Measurements from ENCODE around the gene OR12D2.
"Not testable (repeated sequence)": the region's sequence is repeated elsewhere in the genome, so short reads cannot be mapped to it uniquely, and the experiment has no call there.

The OR12D2 gene

GRCh38 chr6:29442719-29443118, 47.3 kb downstream of the OR12D2 start:
- H3K4me3 ChIP-seq (ENCODE audit: low read depth, low read length) = no peak overlapping the region

GRCh38 chr6:29444031-29444430, 48.6 kb downstream of the OR12D2 start:
- not testable (repeated sequence) for H2BK5ac ChIP-seq (ENCODE audit: low read depth, low read length, poor library complexity); H4K8ac ChIP-seq (ENCODE audit: low read depth, low read length); DNase-seq; H3K9me3 ChIP-seq (ENCODE audit: insufficient read depth, low read depth, low read length); H3K23ac ChIP-seq (ENCODE audit: low read length); H3K27ac ChIP-seq (ENCODE audit: low read depth, low read length); H3K18ac ChIP-seq (ENCODE audit: low read length); H3K4me3 ChIP-seq (ENCODE audit: low read depth, low read length); H3K14ac ChIP-seq (ENCODE audit: low read length); H3K9ac ChIP-seq (ENCODE audit: low read length); H2BK12ac ChIP-seq (ENCODE audit: low read length); H2BK120ac ChIP-seq (ENCODE audit: insufficient read depth, low read length, poor library complexity); H2AK5ac ChIP-seq (ENCODE audit: low read length); H3K4ac ChIP-seq (ENCODE audit: low read depth, low read length); H3K36me3 ChIP-seq (ENCODE audit: control insufficient read depth in 1 of 2, insufficient read depth in 2 of 2, low read length in 2 of 2); H3K4me1 ChIP-seq (ENCODE audit: control insufficient read depth in 1 of 2, insufficient read depth in 2 of 2, low read length in 2 of 2); H2AFZ ChIP-seq (ENCODE audit: insufficient read depth, low read length, poor library complexity); H3K27me3 ChIP-seq (ENCODE audit: insufficient read depth, low read length); H3K79me2 ChIP-seq (ENCODE audit: control insufficient read depth, insufficient read depth, low read length, poor library complexity); H4K91ac ChIP-seq (ENCODE audit: low read depth, low read length); H4K12ac ChIP-seq (ENCODE audit: low read depth, low read length); H3K79me1 ChIP-seq (ENCODE audit: low read length); H3K4me2 ChIP-seq (ENCODE audit: low read length)
- no CpG with 5 or more reads among the region's 1 CpG for WGBS (ENCODE audit: extremely low coverage, insufficient coverage, insufficient read length)

More at GRCh38 chr6:29442719-29443118, 47.3 kb downstream of the OR12D2 start:
- no peak overlapping the region for H4K91ac ChIP-seq (ENCODE audit: low read depth, low read length)
- H2BK5ac ChIP-seq (ENCODE audit: low read depth, low read length, poor library complexity) = no peak overlapping the region
- H2AFZ ChIP-seq (ENCODE audit: insufficient read depth, low read length, poor library complexity) = no peak overlapping the region
- H3K27ac ChIP-seq (ENCODE audit: low read depth, low read length) = no peak overlapping the region
- H3K14ac ChIP-seq (ENCODE audit: low read length) = no peak overlapping the region
- peak in 1 of 2 donors; percentile 11 for DNase-seq
- H3K27me3 ChIP-seq (ENCODE audit: insufficient read depth, low read length) = no peaks in the 10 kb centered on the region
- H4K12ac ChIP-seq (ENCODE audit: low read depth, low read length) = no peak overlapping the region
- H3K9me3 ChIP-seq (ENCODE audit: insufficient read depth, low read depth, low read length) = peaks cover 4% of the 10 kb centered on the region
- H3K4me1 ChIP-seq (ENCODE audit: control insufficient read depth in 1 of 2, insufficient read depth in 2 of 2, low read length in 2 of 2) = peaks cover 0 to 5% of the 10 kb centered on the region in 2 experiments
- H4K8ac ChIP-seq (ENCODE audit: low read depth, low read length) = no peak overlapping the region
- WGBS (ENCODE audit: extremely low coverage, insufficient coverage, insufficient read length) = no CpG with 5 or more reads among the region's 1 CpG
- H3K9ac ChIP-seq (ENCODE audit: low read length) = no peak overlapping the region
- no peak overlapping the region for H3K18ac ChIP-seq (ENCODE audit: low read length)
- no peaks in the 10 kb centered on the region for H3K79me1 ChIP-seq (ENCODE audit: low read length)
- H2AK5ac ChIP-seq (ENCODE audit: low read length) = no peak overlapping the region
- H2BK120ac ChIP-seq (ENCODE audit: insufficient read depth, low read length, poor library complexity) = no peak overlapping the region
- no peak overlapping the region for H2BK12ac ChIP-seq (ENCODE audit: low read length)
- no peaks in the 10 kb centered on the region for H3K79me2 ChIP-seq (ENCODE audit: control insufficient read depth, insufficient read depth, low read length, poor library complexity)
- no peak overlapping the region for H3K4me2 ChIP-seq (ENCODE audit: low read length)
- no peaks in the 10 kb centered on the region for H3K36me3 ChIP-seq (ENCODE audit: control insufficient read depth in 1 of 2, insufficient read depth in 2 of 2, low read length in 2 of 2)
- no peak overlapping the region for H3K4ac ChIP-seq (ENCODE audit: low read depth, low read length)
- H3K23ac ChIP-seq (ENCODE audit: low read length) = no peak overlapping the region

Data from trophoblast cell (in vitro differentiated cells and primary cell).